CD14-positive monocyte (primary cell): ENCODE measurements around the gene IL6ST. TPM values are rescaled to one million over a fixed set of nuclear protein-coding genes. Genes with fewer than 3 reads are reported as not detected.
"Not testable (repeated sequence)": the region's sequence is repeated elsewhere in the genome, so short reads cannot be mapped to it uniquely, and the experiment has no call there.

Experiments used
- DNase-seq, 3 donors: peaks; one replicate each; pipeline ENCODE4 v3.0.0-alpha.2; 2011 to 2022
- H2AFZ ChIP-seq: 2 replicates; pipeline ENCODE4 v1.6.0; 2012; ENCODE audit warnings: mild to moderate bottlenecking, low read depth, low read length, inconsistent platforms; ENCODE audit not compliant: insufficient read depth, poor library complexity, severe bottlenecking
- H3K27ac ChIP-seq, 2 donors: 1 replicate in 1 of 2; 2 replicates in 1 of 2; pipeline ENCODE4 v1.5.1; 2012 to 2013; ENCODE audit warnings: low read length in 2 of 2, control low read depth in 1 of 2, inconsistent platforms in 1 of 2, low read depth in 1 of 2, mild to moderate bottlenecking in 1 of 2
- H3K27me3 ChIP-seq, 2 donors: one replicate each; pipeline versions ENCODE4 v1.6.0 to v1.6.1; 2011 to 2013; ENCODE audit warnings: low read length in 2 of 2; ENCODE audit not compliant: control insufficient read depth in 2 of 2, insufficient read depth in 2 of 2
- H3K36me3 ChIP-seq, 2 donors: replicated peaks in 1 of 2; 1 replicate in 1 of 2; 2 replicates in 1 of 2; pipeline versions ENCODE4 v1.5.1 to v1.6.1; 2012 to 2013; ENCODE audit warnings: low read length in 2 of 2, control low read depth in 1 of 2, inconsistent platforms in 1 of 2, mild to moderate bottlenecking in 1 of 2; ENCODE audit not compliant: insufficient read depth in 2 of 2, control insufficient read depth in 1 of 2
- H3K4me1 ChIP-seq, 2 donors: 1 replicate in 1 of 2; 2 replicates in 1 of 2; pipeline versions ENCODE4 v1.5.1 to v1.6.1; 2012 to 2013; ENCODE audit warnings: low read length in 2 of 2, control low read depth in 1 of 2, inconsistent platforms in 1 of 2, mild to moderate bottlenecking in 1 of 2, moderate library complexity in 1 of 2; ENCODE audit not compliant: insufficient read depth in 2 of 2, control insufficient read depth in 1 of 2
- H3K4me2 ChIP-seq: replicated peaks from 2 replicates; pipeline ENCODE3; 2012; ENCODE audit warnings: low read length, moderate library complexity, mild to moderate bottlenecking; ENCODE audit not compliant: poor library complexity, severe bottlenecking; ENCODE audit errors: extremely low read depth
- H3K4me3 ChIP-seq, 3 experiments: fragments of 200-600 bp in 1 of 3; sonication (generic) in 1 of 3; replicated peaks in 1 of 3; 1 replicate in 2 of 3; 2 replicates in 1 of 3; pipeline ENCODE4 v1.5.1; 2011 to 2013; ENCODE audit warnings: low read length in 3 of 3, mild to moderate bottlenecking in 3 of 3, control low read depth in 2 of 3, low read depth in 2 of 3, inconsistent platforms in 1 of 3, moderate library complexity in 1 of 3
- H3K79me2 ChIP-seq: 2 replicates; pipeline ENCODE4 v1.6.0; 2012; ENCODE audit warnings: mild to moderate bottlenecking, control low read depth, inconsistent platforms, low read length, moderate library complexity; ENCODE audit not compliant: insufficient read depth
- H3K9ac ChIP-seq: 2 replicates; pipeline ENCODE4 v1.6.0; 2017; ENCODE audit warnings: low read length, mild to moderate bottlenecking; ENCODE audit not compliant: insufficient read depth, poor library complexity, severe bottlenecking
- H3K9me3 ChIP-seq, 2 donors: replicated peaks in 1 of 2; 1 replicate in 1 of 2; 2 replicates in 1 of 2; pipeline versions ENCODE4 v1.5.1 to v1.6.1; 2012 to 2013; ENCODE audit warnings: low read length in 2 of 2, control low read depth in 1 of 2; ENCODE audit not compliant: control insufficient read depth in 1 of 2, insufficient read depth in 1 of 2
- H4K20me1 ChIP-seq: 2 replicates; pipeline ENCODE4 v1.6.0; 2012; ENCODE audit warnings: mild to moderate bottlenecking, low read length, control low read depth, moderate library complexity; ENCODE audit not compliant: insufficient read depth
- H3K27ac Mint-ChIP-seq, 7 donors: one replicate each; pipeline ENCODE4 v1.8.0; 2020; ENCODE audit warnings: mild to moderate bottlenecking in 7 of 7, mixed read lengths in 7 of 7, moderate library complexity in 6 of 7, inconsistent platforms in 2 of 7
- H3K27me3 Mint-ChIP-seq, 3 donors: one replicate each; pipeline ENCODE4 v1.8.0; 2021 to 2022; ENCODE audit warnings: low read depth in 3 of 3, mild to moderate bottlenecking in 3 of 3, mixed read lengths in 3 of 3, moderate library complexity in 3 of 3, inconsistent platforms in 1 of 3
- H3K36me3 Mint-ChIP-seq, 2 donors: one replicate each; pipeline ENCODE4 v1.8.0; 2020; ENCODE audit warnings: mixed read lengths in 2 of 2, inconsistent platforms in 1 of 2, mild to moderate bottlenecking in 1 of 2
- H3K4me1 Mint-ChIP-seq: one replicate; pipeline ENCODE4 v1.8.0; 2020; ENCODE audit warnings: mild to moderate bottlenecking, mixed read lengths
- H3K4me3 Mint-ChIP-seq, 2 donors: one replicate each; pipeline ENCODE4 v1.8.0; 2020; ENCODE audit warnings: mild to moderate bottlenecking in 2 of 2, mixed read lengths in 2 of 2, moderate library complexity in 1 of 2
- H3K9me3 Mint-ChIP-seq, 7 donors: one replicate each; pipeline ENCODE4 v1.8.0; 2020 to 2022; ENCODE audit warnings: mixed read lengths in 7 of 7, mild to moderate bottlenecking in 6 of 7, moderate library complexity in 6 of 7, inconsistent platforms in 2 of 7
- WGBS: methylation state at CpG from one replicate; pipeline ENCODE4 v1.1.5; 2013; ENCODE audit warnings: missing lambda C conversion rate; ENCODE audit not compliant: insufficient coverage; 5-methylcytosine and 5-hydroxymethylcytosine counted together
- intact Hi-C, 2 donors: fragments of 100-400 bp; cut with micrococcal nuclease; formaldehyde crosslinking; loops; one replicate each; pipeline versions ENCODE4 v1.15.0 to v1.15.1; 2023
- polyA plus RNA-seq, 3 donors: library from polyadenylated mRNA; depleted of rRNA in 1 of 3; unstranded in 2 of 3; stranded (reverse) in 1 of 3; fragments of 300-500 nt in 2 of 3; fragments of >200 nt in 1 of 3; fragmentation: Illumina TruSeq in 2 of 3; gene quantifications; 1 replicate in 2 of 3; 2 replicates in 1 of 3; pipeline ENCODE4 v1.2.3, GENCODE V29; 2012 to 2021
- TF ChIP-seq, protein P1 (sequence below): fragments of 200-600 bp; IDR thresholded peaks from one replicate; pipeline ENCODE4 v1.8.0; 2022; ENCODE audit warnings: antibody characterized with exemption, mild to moderate bottlenecking

Gene IL6ST
- polyA plus RNA-seq, 3 donors: 22.1 to 28.7 (median 25.7) TPM

DNA sequence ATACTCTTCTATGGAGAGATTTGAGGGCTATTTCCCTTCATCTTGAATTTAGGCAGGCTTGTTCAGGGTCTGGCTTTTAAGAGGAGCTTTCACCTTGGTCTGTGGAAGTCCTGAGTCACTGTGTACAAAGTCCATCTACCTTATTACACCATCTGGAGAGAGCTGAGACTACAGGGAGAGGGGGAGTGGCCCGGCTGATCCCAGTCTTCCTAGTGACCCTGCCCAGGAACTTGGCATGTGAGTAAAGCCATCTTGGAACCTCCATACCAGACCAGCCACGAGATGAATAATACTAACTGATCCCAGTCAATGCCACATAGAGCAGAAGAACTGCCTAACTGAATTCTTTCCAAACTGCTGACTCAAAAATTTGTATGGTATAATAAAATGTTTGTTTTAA, 8.4 kb upstream of the IL6ST start:
- TF ChIP-seq, protein P1, sequence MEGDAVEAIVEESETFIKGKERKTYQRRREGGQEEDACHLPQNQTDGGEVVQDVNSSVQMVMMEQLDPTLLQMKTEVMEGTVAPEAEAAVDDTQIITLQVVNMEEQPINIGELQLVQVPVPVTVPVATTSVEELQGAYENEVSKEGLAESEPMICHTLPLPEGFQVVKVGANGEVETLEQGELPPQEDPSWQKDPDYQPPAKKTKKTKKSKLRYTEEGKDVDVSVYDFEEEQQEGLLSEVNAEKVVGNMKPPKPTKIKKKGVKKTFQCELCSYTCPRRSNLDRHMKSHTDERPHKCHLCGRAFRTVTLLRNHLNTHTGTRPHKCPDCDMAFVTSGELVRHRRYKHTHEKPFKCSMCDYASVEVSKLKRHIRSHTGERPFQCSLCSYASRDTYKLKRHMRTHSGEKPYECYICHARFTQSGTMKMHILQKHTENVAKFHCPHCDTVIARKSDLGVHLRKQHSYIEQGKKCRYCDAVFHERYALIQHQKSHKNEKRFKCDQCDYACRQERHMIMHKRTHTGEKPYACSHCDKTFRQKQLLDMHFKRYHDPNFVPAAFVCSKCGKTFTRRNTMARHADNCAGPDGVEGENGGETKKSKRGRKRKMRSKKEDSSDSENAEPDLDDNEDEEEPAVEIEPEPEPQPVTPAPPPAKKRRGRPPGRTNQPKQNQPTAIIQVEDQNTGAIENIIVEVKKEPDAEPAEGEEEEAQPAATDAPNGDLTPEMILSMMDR: no peak
- Mint-ChIP-seq H3K4me1 (peaks cover 20% of the 10 kb centered on the region), H3K36me3 (peaks cover 0 to 2% of the 10 kb centered on the region in 2 donors), H3K27me3 (peaks cover 0 to 1% (median 1%) of the 10 kb centered on the region in 3 donors), H3K4me3 (no peak overlapping the region), H3K9me3 (peaks cover 3 to 17% (median 8%) of the 10 kb centered on the region in 7 donors), H3K27ac (no peak overlapping the region)
- intact Hi-C loops: no loop called here
- H3K4me1 ChIP-seq: peaks cover 0 to 3% of the 10 kb centered on the region in 2 donors
- DNase-seq: no peak
- no CpG with 5 or more reads among the region's 2 CpGs for WGBS
- H3K79me2 ChIP-seq: no peaks in the 10 kb centered on the region
- no peaks in the 10 kb centered on the region for H3K36me3 ChIP-seq
- no peak overlapping the region for H3K27ac ChIP-seq
- no peak overlapping the region for H3K9ac ChIP-seq
- H2AFZ ChIP-seq: no peak overlapping the region
- H3K4me3 ChIP-seq: no peak overlapping the region
- H3K9me3 ChIP-seq: peaks cover 4 to 8% of the 10 kb centered on the region in 2 donors
- no peaks in the 10 kb centered on the region for H3K27me3 ChIP-seq
- no peaks in the 10 kb centered on the region for H4K20me1 ChIP-seq
- no peak overlapping the region for H3K4me2 ChIP-seq

DNA sequence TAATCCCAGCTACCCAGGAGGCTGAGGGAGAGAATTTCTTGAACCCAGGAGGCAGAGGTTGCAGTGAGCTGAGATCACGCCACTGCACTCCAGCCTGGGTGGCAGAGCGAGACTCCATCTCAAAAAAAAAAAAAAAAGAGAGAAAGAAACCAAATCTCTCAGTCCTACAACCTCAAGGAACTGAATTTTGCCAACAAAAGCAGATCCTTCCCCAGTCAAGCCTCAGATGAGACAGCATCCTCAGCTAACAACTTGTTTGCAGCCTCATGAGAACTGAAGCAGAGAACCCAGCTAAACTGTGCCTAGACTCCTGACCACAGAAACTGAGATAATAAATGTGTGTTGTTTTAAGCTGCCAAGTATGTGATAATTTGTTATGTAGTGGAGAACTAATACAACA, 7.5 kb upstream of the IL6ST start:
- H3K27ac Mint-ChIP-seq: no peak overlapping the region
- H3K9me3 ChIP-seq: peaks cover 4 to 8% of the 10 kb centered on the region in 2 donors
- H3K27me3 ChIP-seq: no peaks in the 10 kb centered on the region
- H2AFZ ChIP-seq: no peak overlapping the region
- peaks cover 26% of the 10 kb centered on the region for H3K4me1 Mint-ChIP-seq
- no peak overlapping the region for H3K4me3 Mint-ChIP-seq
- H4K20me1 ChIP-seq: no peaks in the 10 kb centered on the region
- peaks cover 0 to 1% (median 1%) of the 10 kb centered on the region in 3 donors for H3K27me3 Mint-ChIP-seq
- DNase-seq: no peak
- no peak overlapping the region for H3K9ac ChIP-seq
- H3K27ac ChIP-seq: no peak overlapping the region
- H3K36me3 ChIP-seq: no peaks in the 10 kb centered on the region
- H3K4me2 ChIP-seq: no peak overlapping the region
- TF ChIP-seq, protein P1: no peak
- WGBS: no CpG with 5 or more reads among the region's 2 CpGs
- peaks cover 0 to 2% of the 10 kb centered on the region in 2 donors for H3K36me3 Mint-ChIP-seq
- H3K9me3 Mint-ChIP-seq: peaks cover 3 to 17% (median 8%) of the 10 kb centered on the region in 7 donors
- peaks cover 0 to 3% of the 10 kb centered on the region in 2 donors for H3K4me1 ChIP-seq
- intact Hi-C loops: no loop called here
- no peaks in the 10 kb centered on the region for H3K79me2 ChIP-seq
- H3K4me3 ChIP-seq: no peak overlapping the region

DNA sequence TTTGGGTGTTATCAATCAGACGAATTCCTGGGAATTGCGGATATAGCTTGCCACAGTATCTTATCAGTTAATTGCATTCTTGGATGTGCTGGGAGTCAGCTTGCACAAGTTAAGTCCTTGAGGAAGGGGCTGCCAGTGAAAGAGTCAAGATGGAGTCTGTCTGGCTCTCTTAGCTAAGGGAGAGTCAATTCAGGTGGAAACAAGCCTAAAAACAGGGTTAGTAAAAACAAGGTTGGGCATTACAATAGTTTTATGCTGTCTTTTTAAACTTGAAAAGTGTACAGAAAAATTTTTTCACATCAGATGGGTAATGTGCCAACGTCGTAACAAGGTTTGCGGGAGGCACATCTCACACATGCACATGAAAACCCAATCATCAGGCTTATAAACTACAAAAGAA, 5.5 kb upstream of the IL6ST start:
- H3K4me3 Mint-ChIP-seq, H3K36me3 Mint-ChIP-seq, H3K9ac ChIP-seq, H3K4me2 ChIP-seq, H4K20me1 ChIP-seq, H3K27ac ChIP-seq, H2AFZ ChIP-seq, H3K27me3 ChIP-seq, H3K36me3 ChIP-seq, DNase-seq, H3K4me3 ChIP-seq, H3K4me1 ChIP-seq, H3K27me3 Mint-ChIP-seq, intact Hi-C loops, H3K27ac Mint-ChIP-seq, H3K9me3 ChIP-seq: not testable (repeated sequence)
- peaks cover 33% of the 10 kb centered on the region for H3K4me1 Mint-ChIP-seq
- H3K79me2 ChIP-seq: peaks cover 14% of the 10 kb centered on the region
- WGBS: no CpG with 5 or more reads among the region's 5 CpGs
- H3K9me3 Mint-ChIP-seq: peaks cover 3 to 17% (median 8%) of the 10 kb centered on the region in 7 donors
